HEK293 (cell line): ENCODE measurements around the gene PEX6.

ENCODE experiments used
- BCL11A ChIP-seq: fragments of 450-650 bp; formaldehyde crosslinking; IDR thresholded peaks from 2 replicates; pipeline ENCODE4 v1.5.1; 2016; ENCODE audit warnings: low read depth, missing biosample characterization, missing genetic modification characterization
- HOXA7 ChIP-seq: sonication (generic); formaldehyde crosslinking; IDR thresholded peaks from 2 replicates; pipeline ENCODE4 v1.8.1; 2022; ENCODE audit warnings: missing genetic modification reagents, borderline replicate concordance
- KLF16 ChIP-seq: fragments of 450-650 bp; formaldehyde crosslinking; IDR thresholded peaks from 2 replicates; pipeline ENCODE4 v1.5.1; 2017; ENCODE audit warnings: missing biosample characterization, missing genetic modification characterization
- OSR2 ChIP-seq: fragments of 450-650 bp; formaldehyde crosslinking; IDR thresholded peaks from 2 replicates; pipeline ENCODE4 v1.5.1; 2016; ENCODE audit warnings: missing biosample characterization, missing genetic modification characterization
- SCRT2 ChIP-seq: fragments of 450-650 bp; formaldehyde crosslinking; IDR thresholded peaks from 2 replicates; pipeline ENCODE4 v1.5.1; 2016; ENCODE audit warnings: missing biosample characterization, missing genetic modification characterization
- SP3 ChIP-seq: fragments of 450-650 bp; formaldehyde crosslinking; IDR thresholded peaks from 2 replicates; pipeline ENCODE4 v1.5.1; 2016; ENCODE audit warnings: missing biosample characterization, missing genetic modification characterization
- ZBTB20 ChIP-seq: fragments of 450-650 bp; formaldehyde crosslinking; IDR thresholded peaks from 2 replicates; pipeline ENCODE4 v1.5.1; 2016; ENCODE audit warnings: missing biosample characterization, missing genetic modification characterization
- ZBTB21 ChIP-seq: fragments of 450-650 bp; formaldehyde crosslinking; IDR thresholded peaks from 2 replicates; pipeline ENCODE4 v1.5.1; 2017; ENCODE audit warnings: missing biosample characterization, missing genetic modification characterization
- ZFP3 ChIP-seq: fragments of 450-650 bp; formaldehyde crosslinking; IDR thresholded peaks from 2 replicates; pipeline ENCODE4 v1.5.1; 2016; ENCODE audit warnings: low read depth, missing biosample characterization, missing genetic modification characterization
- ZNF157 ChIP-seq: fragments of 450-650 bp; formaldehyde crosslinking; IDR thresholded peaks from 2 replicates; pipeline ENCODE4 v1.5.1; 2016; ENCODE audit warnings: missing biosample characterization, missing genetic modification characterization
- ZNF555 ChIP-seq: fragments of 450-650 bp; formaldehyde crosslinking; conservative IDR thresholded peaks from 2 replicates; pipeline ENCODE4 v1.5.1; 2017; ENCODE audit warnings: missing biosample characterization, mild to moderate bottlenecking, missing genetic modification characterization, inconsistent platforms
- ZNF610 ChIP-seq: fragments of 450-650 bp; formaldehyde crosslinking; IDR thresholded peaks from 2 replicates; pipeline ENCODE4 v1.5.1; 2016; ENCODE audit warnings: missing biosample characterization, missing genetic modification characterization, borderline replicate concordance
- ZNF621 ChIP-seq: fragments of 450-650 bp; formaldehyde crosslinking; IDR thresholded peaks from 2 replicates; pipeline ENCODE4 v1.5.1; 2017; ENCODE audit warnings: missing biosample characterization, missing genetic modification characterization
- ZNF654 ChIP-seq: fragments of 450-650 bp; formaldehyde crosslinking; IDR thresholded peaks from 2 replicates; pipeline ENCODE4 v1.5.1; 2016; ENCODE audit warnings: low read depth, missing biosample characterization, missing genetic modification characterization
- ZNF76 ChIP-seq: fragments of 450-650 bp; formaldehyde crosslinking; IDR thresholded peaks from 2 replicates; pipeline ENCODE4; 2016; ENCODE audit warnings: low read depth, missing biosample characterization, missing genetic modification characterization, borderline replicate concordance
- ZNF843 ChIP-seq: fragments of 450-650 bp; formaldehyde crosslinking; IDR thresholded peaks from 2 replicates; pipeline ENCODE4 v1.5.1; 2016; ENCODE audit warnings: missing biosample characterization, missing genetic modification characterization
- TF ChIP-seq, protein P1 (sequence below): fragments of 450-650 bp; formaldehyde crosslinking; IDR thresholded peaks from 2 replicates; pipeline ENCODE4 v1.5.1; 2016; ENCODE audit warnings: missing biosample characterization, missing genetic modification characterization, low read depth
- TF ChIP-seq, protein P2 (sequence below): sonication (generic); formaldehyde crosslinking; IDR thresholded peaks from 2 replicates; pipeline ENCODE4 v1.8.1; 2022; ENCODE audit warnings: mild to moderate bottlenecking, moderate library complexity, missing genetic modification reagents
- TF ChIP-seq, protein P3 (sequence below): fragments of 450-650 bp; IDR thresholded peaks from 2 replicates; pipeline ENCODE4 v1.5.1; 2018; ENCODE audit warnings: missing biosample characterization, missing genetic modification characterization
- TF ChIP-seq, protein P4 (sequence below): fragments of 450-650 bp; IDR thresholded peaks from 2 replicates; pipeline ENCODE4 v1.5.1; 2018; ENCODE audit warnings: missing biosample characterization, mild to moderate bottlenecking, missing genetic modification characterization
- TF ChIP-seq, protein P5 (sequence below): fragments of 450-650 bp; formaldehyde crosslinking; IDR thresholded peaks from 2 replicates; pipeline ENCODE4 v1.5.1; 2017; ENCODE audit warnings: missing biosample characterization, mild to moderate bottlenecking, missing genetic modification characterization, moderate library complexity
- TF ChIP-seq, protein P6 (sequence below): fragments of 450-650 bp; formaldehyde crosslinking; IDR thresholded peaks from 2 replicates; pipeline ENCODE4 v1.5.1; 2016; ENCODE audit warnings: missing biosample characterization, missing genetic modification characterization
- TF ChIP-seq, protein P7 (sequence below): fragments of 450-650 bp; formaldehyde crosslinking; IDR thresholded peaks from 2 replicates; pipeline ENCODE4 v1.5.1; 2016; ENCODE audit warnings: missing biosample characterization, missing genetic modification characterization
- TF ChIP-seq, protein P8 (sequence below): fragments of 450-650 bp; formaldehyde crosslinking; IDR thresholded peaks from 2 replicates; pipeline ENCODE4 v1.5.1; 2017; ENCODE audit warnings: missing biosample characterization, missing genetic modification characterization

PEX6 gene

DNA sequence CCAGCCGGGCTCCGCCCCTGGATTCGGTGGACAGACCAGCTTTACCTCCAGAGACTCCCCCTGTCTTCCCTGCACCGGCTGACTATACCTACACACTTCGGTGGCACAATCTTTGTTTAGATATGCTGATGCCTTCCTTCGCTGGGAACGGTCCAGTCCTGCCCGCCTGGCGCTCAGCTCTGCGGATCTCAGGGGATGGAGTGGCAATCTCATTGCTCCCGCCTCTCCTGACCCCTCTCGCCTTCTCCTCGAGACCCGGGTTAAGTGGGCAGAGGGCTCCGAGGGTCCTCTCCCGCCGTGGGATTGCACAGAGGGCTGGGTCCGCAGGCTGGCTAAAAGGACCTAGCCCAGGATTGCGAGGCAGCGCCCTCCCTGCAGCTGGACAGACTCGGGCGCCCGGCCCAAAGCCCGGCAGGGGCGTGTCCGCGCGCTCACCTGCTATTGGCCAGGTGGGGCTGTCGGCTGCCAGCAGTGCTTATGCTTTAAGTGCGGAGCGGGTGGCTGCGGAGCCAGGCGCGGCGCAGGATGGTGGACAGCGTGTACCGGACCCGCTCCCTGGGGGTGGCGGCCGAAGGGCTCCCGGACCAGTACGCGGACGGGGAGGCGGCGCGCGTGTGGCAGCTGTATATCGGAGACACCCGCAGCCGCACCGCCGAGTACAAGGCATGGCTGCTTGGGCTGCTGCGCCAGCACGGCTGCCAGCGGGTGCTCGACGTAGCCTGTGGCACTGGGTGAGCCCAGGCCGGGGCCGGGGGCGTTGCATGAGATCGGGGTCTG, 18.6 kb downstream of the PEX6 start, which contains the start of gene GNMT (continued):
- TF ChIP-seq, protein P1, sequence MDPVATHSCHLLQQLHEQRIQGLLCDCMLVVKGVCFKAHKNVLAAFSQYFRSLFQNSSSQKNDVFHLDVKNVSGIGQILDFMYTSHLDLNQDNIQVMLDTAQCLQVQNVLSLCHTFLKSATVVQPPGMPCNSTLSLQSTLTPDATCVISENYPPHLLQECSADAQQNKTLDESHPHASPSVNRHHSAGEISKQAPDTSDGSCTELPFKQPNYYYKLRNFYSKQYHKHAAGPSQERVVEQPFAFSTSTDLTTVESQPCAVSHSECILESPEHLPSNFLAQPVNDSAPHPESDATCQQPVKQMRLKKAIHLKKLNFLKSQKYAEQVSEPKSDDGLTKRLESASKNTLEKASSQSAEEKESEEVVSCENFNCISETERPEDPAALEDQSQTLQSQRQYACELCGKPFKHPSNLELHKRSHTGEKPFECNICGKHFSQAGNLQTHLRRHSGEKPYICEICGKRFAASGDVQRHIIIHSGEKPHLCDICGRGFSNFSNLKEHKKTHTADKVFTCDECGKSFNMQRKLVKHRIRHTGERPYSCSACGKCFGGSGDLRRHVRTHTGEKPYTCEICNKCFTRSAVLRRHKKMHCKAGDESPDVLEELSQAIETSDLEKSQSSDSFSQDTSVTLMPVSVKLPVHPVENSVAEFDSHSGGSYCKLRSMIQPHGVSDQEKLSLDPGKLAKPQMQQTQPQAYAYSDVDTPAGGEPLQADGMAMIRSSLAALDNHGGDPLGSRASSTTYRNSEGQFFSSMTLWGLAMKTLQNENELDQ (tag by site-specific recombination): no peak
- no peak for TF ChIP-seq OSR2 (tag by site-specific recombination)
- TF ChIP-seq ZBTB20 (tag by site-specific recombination): peak; percentile 83
- no peak for TF ChIP-seq SCRT2 (tag by site-specific recombination)
- no peak for TF ChIP-seq ZBTB21 (tag by site-specific recombination)
- TF ChIP-seq ZNF654 (tag by site-specific recombination): no peak
- TF ChIP-seq, protein P2, sequence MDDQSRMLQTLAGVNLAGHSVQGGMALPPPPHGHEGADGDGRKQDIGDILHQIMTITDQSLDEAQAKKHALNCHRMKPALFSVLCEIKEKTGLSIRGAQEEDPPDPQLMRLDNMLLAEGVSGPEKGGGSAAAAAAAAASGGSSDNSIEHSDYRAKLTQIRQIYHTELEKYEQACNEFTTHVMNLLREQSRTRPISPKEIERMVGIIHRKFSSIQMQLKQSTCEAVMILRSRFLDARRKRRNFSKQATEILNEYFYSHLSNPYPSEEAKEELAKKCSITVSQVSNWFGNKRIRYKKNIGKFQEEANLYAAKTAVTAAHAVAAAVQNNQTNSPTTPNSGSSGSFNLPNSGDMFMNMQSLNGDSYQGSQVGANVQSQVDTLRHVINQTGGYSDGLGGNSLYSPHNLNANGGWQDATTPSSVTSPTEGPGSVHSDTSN (CRISPR knock-in tag): peak; percentile 46; the same call in 1 of the 2 replicates
- TF ChIP-seq, protein P3, sequence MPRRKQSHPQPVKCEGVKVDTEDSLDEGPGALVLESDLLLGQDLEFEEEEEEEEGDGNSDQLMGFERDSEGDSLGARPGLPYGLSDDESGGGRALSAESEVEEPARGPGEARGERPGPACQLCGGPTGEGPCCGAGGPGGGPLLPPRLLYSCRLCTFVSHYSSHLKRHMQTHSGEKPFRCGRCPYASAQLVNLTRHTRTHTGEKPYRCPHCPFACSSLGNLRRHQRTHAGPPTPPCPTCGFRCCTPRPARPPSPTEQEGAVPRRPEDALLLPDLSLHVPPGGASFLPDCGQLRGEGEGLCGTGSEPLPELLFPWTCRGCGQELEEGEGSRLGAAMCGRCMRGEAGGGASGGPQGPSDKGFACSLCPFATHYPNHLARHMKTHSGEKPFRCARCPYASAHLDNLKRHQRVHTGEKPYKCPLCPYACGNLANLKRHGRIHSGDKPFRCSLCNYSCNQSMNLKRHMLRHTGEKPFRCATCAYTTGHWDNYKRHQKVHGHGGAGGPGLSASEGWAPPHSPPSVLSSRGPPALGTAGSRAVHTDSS (tag by site-specific recombination): no peak
- TF ChIP-seq ZNF555 (tag by site-specific recombination): no peak
- no peak for TF ChIP-seq BCL11A (tag by site-specific recombination)
- TF ChIP-seq, protein P4, sequence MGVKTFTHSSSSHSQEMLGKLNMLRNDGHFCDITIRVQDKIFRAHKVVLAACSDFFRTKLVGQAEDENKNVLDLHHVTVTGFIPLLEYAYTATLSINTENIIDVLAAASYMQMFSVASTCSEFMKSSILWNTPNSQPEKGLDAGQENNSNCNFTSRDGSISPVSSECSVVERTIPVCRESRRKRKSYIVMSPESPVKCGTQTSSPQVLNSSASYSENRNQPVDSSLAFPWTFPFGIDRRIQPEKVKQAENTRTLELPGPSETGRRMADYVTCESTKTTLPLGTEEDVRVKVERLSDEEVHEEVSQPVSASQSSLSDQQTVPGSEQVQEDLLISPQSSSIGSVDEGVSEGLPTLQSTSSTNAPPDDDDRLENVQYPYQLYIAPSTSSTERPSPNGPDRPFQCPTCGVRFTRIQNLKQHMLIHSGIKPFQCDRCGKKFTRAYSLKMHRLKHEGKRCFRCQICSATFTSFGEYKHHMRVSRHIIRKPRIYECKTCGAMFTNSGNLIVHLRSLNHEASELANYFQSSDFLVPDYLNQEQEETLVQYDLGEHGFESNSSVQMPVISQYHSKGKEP (tag by site-specific recombination): no peak
- no peak; the same call in 1 of the 2 replicates for TF ChIP-seq ZNF843 (tag by site-specific recombination)
- TF ChIP-seq ZNF157 (tag by site-specific recombination): no peak
- TF ChIP-seq KLF16 (tag by site-specific recombination): 0 out of 2 replicates have a peak, but pooled peaks have one; percentile 34
- no peak for TF ChIP-seq ZNF610 (tag by site-specific recombination)
- TF ChIP-seq, protein P5, sequence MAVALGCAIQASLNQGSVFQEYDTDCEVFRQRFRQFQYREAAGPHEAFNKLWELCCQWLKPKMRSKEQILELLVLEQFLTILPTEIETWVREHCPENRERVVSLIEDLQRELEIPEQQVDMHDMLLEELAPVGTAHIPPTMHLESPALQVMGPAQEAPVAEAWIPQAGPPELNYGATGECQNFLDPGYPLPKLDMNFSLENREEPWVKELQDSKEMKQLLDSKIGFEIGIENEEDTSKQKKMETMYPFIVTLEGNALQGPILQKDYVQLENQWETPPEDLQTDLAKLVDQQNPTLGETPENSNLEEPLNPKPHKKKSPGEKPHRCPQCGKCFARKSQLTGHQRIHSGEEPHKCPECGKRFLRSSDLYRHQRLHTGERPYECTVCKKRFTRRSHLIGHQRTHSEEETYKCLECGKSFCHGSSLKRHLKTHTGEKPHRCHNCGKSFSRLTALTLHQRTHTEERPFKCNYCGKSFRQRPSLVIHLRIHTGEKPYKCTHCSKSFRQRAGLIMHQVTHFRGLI (tag by site-specific recombination): no peak
- no peak for TF ChIP-seq HOXA7
- TF ChIP-seq, protein P6, sequence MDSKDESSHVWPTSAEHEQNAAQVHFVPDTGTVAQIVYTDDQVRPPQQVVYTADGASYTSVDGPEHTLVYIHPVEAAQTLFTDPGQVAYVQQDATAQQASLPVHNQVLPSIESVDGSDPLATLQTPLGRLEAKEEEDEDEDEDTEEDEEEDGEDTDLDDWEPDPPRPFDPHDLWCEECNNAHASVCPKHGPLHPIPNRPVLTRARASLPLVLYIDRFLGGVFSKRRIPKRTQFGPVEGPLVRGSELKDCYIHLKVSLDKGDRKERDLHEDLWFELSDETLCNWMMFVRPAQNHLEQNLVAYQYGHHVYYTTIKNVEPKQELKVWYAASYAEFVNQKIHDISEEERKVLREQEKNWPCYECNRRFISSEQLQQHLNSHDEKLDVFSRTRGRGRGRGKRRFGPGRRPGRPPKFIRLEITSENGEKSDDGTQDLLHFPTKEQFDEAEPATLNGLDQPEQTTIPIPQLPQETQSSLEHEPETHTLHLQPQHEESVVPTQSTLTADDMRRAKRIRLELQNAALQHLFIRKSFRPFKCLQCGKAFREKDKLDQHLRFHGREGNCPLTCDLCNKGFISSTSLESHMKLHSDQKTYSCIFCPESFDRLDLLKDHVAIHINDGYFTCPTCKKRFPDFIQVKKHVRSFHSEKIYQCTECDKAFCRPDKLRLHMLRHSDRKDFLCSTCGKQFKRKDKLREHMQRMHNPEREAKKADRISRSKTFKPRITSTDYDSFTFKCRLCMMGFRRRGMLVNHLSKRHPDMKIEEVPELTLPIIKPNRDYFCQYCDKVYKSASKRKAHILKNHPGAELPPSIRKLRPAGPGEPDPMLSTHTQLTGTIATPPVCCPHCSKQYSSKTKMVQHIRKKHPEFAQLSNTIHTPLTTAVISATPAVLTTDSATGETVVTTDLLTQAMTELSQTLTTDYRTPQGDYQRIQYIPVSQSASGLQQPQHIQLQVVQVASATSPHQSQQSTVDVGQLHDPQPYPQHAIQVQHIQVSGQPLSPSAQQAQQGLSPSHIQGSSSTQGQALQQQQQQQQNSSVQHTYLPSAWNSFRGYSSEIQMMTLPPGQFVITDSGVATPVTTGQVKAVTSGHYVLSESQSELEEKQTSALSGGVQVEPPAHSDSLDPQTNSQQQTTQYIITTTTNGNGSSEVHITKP (tag by site-specific recombination): peak; percentile 67
- TF ChIP-seq ZFP3 (tag by site-specific recombination): no peak
- TF ChIP-seq SP3 (tag by site-specific recombination): peak; percentile 42; the same call in 1 of the 2 replicates
- TF ChIP-seq ZNF76 (tag by site-specific recombination): no peak
- TF ChIP-seq, protein P7, sequence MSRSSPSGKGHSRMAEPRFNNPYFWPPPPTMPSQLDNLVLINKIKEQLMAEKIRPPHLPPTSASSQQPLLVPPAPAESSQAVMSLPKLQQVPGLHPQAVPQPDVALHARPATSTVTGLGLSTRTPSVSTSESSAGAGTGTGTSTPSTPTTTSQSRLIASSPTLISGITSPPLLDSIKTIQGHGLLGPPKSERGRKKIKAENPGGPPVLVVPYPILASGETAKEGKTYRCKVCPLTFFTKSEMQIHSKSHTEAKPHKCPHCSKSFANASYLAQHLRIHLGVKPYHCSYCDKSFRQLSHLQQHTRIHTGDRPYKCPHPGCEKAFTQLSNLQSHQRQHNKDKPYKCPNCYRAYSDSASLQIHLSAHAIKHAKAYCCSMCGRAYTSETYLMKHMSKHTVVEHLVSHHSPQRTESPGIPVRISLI (tag by site-specific recombination): no peak
- TF ChIP-seq ZNF621: no peak
- TF ChIP-seq, protein P8, sequence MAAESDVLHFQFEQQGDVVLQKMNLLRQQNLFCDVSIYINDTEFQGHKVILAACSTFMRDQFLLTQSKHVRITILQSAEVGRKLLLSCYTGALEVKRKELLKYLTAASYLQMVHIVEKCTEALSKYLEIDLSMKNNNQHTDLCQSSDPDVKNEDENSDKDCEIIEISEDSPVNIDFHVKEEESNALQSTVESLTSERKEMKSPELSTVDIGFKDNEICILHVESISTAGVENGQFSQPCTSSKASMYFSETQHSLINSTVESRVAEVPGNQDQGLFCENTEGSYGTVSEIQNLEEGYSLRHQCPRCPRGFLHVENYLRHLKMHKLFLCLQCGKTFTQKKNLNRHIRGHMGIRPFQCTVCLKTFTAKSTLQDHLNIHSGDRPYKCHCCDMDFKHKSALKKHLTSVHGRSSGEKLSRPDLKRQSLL (tag by site-specific recombination): no peak
